Natural killer cell (primary cell): ENCODE measurements around the gene PTGDR. TPM values are rescaled to one million over a fixed set of nuclear protein-coding genes. Genes with fewer than 3 reads are reported as not detected.

Experiments used
- ATAC-seq, 3 donors: fragments of 150-1000 bp in 2 of 3; fragments of 200-7000 bp in 1 of 3; cut with Tn5 transposase; 1 replicate in 1 of 3; 2 replicates in 2 of 3; pipeline ENCODE4 v1.10.0; 2021; ENCODE audit warnings: mild to moderate bottlenecking in 2 of 3, moderate library complexity in 2 of 3
- DNase-seq, 2 donors: peaks; one replicate each; pipeline versions ENCODE4 v3.0.0 to v3.0.0-alpha.2; 2013 to 2021; ENCODE audit warnings: mixed read lengths in 1 of 2
- H3K27ac ChIP-seq: one replicate; pipeline ENCODE4 v1.5.1; 2013; ENCODE audit warnings: mild to moderate bottlenecking, low read length
- H3K27me3 ChIP-seq: one replicate; pipeline ENCODE4 v1.6.1; 2013; ENCODE audit warnings: low read length; ENCODE audit not compliant: control insufficient read depth, insufficient read depth
- H3K36me3 ChIP-seq: one replicate; pipeline ENCODE4 v1.6.1; 2013; ENCODE audit warnings: low read length; ENCODE audit not compliant: control insufficient read depth, insufficient read depth
- H3K4me1 ChIP-seq: one replicate; pipeline ENCODE4 v1.6.1; 2013; ENCODE audit warnings: low read length; ENCODE audit not compliant: control insufficient read depth, insufficient read depth
- H3K4me3 ChIP-seq: one replicate; pipeline ENCODE4 v1.5.1; 2013; ENCODE audit warnings: low read length
- H3K9me3 ChIP-seq: one replicate; pipeline ENCODE4 v1.6.1; 2013; ENCODE audit warnings: low read length; ENCODE audit not compliant: control insufficient read depth, insufficient read depth
- H3K27ac Mint-ChIP-seq, 2 donors: one replicate each; pipeline ENCODE4 v1.8.0; 2022; ENCODE audit warnings: mild to moderate bottlenecking in 2 of 2, mixed read lengths in 2 of 2, moderate library complexity in 1 of 2
- H3K27me3 Mint-ChIP-seq, 2 donors: one replicate each; pipeline ENCODE4 v1.8.0; 2022; ENCODE audit warnings: low read depth in 2 of 2, mixed read lengths in 2 of 2
- H3K36me3 Mint-ChIP-seq: one replicate; pipeline ENCODE4 v1.8.0; 2022; ENCODE audit warnings: mixed read lengths
- H3K4me1 Mint-ChIP-seq, 2 donors: one replicate each; pipeline ENCODE4 v1.8.0; 2022; ENCODE audit warnings: mixed read lengths in 2 of 2
- H3K4me3 Mint-ChIP-seq: one replicate; pipeline ENCODE4 v1.8.0; 2022; ENCODE audit warnings: mild to moderate bottlenecking, moderate library complexity, mixed read lengths
- H3K9me3 Mint-ChIP-seq, 2 donors: one replicate each; pipeline ENCODE4 v1.8.0; 2022; ENCODE audit warnings: mixed read lengths in 2 of 2
- WGBS: methylation state at CpG from one replicate; pipeline ENCODE4 v1.1.7; 2013; ENCODE audit warnings: missing lambda C conversion rate; ENCODE audit not compliant: insufficient coverage; 5-methylcytosine and 5-hydroxymethylcytosine counted together
- intact Hi-C: fragments of 100-400 bp; cut with micrococcal nuclease; formaldehyde crosslinking; loops from one replicate; pipeline ENCODE4 v1.14.2; 2022
- total RNA-seq, 4 donors: library from RNA; stranded (reverse); fragments of 120-200 nt in 1 of 4; gene quantifications; one replicate each; pipeline versions ENCODE4 v1.2.3 to v1.2.4, GENCODE V29; 2013 to 2022
- TF ChIP-seq, protein P1 (sequence below): fragments of 200-600 bp; IDR thresholded peaks from one replicate; pipeline ENCODE4 v1.8.0; 2022; ENCODE audit warnings: antibody characterized with exemption

PTGDR gene
- total RNA-seq, 3 donors from 2014 or later (not counting 1 experiment from before 2014, with no cell fraction given), result 106 to 140 (median 112) TPM

DNA sequence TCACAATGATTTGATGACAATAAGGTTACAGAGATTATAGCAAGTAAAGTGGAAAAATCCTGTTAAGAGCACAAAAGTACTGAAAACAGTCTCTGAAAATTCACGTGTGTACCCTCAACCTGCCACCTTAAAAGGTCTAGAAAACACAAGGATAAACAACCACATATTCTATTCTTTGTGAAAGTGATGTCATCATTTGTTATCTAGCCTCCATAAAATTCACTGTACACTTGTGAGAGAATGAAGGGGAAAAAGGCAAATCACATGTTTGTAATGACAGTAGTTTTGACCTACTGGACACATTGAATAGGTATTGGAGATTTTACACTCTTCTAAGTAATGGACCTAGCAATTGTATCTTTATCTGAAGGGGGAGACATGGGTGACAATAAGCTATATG lies 4.0 kb downstream of the PTGDR start:
- H3K4me3 Mint-ChIP-seq, result peak overlapping the region; percentile 99
- H3K36me3 ChIP-seq, result peaks cover 41% of the 10 kb centered on the region
- peak overlapping the region; percentile 71 for H3K27ac ChIP-seq
- no peaks in the 10 kb centered on the region for H3K9me3 ChIP-seq
- peak overlapping the region; percentile 89 for H3K4me3 ChIP-seq
- intact Hi-C loops, result loop anchor here (1.0 to 5.0 kb wide), 2 partner anchors 277 to 424 kb away; no protein-coding TSS in a partner anchor
- H3K36me3 Mint-ChIP-seq, result peaks cover 24% of the 10 kb centered on the region
- TF ChIP-seq, protein P1, sequence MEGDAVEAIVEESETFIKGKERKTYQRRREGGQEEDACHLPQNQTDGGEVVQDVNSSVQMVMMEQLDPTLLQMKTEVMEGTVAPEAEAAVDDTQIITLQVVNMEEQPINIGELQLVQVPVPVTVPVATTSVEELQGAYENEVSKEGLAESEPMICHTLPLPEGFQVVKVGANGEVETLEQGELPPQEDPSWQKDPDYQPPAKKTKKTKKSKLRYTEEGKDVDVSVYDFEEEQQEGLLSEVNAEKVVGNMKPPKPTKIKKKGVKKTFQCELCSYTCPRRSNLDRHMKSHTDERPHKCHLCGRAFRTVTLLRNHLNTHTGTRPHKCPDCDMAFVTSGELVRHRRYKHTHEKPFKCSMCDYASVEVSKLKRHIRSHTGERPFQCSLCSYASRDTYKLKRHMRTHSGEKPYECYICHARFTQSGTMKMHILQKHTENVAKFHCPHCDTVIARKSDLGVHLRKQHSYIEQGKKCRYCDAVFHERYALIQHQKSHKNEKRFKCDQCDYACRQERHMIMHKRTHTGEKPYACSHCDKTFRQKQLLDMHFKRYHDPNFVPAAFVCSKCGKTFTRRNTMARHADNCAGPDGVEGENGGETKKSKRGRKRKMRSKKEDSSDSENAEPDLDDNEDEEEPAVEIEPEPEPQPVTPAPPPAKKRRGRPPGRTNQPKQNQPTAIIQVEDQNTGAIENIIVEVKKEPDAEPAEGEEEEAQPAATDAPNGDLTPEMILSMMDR, result no peak
- H3K27ac Mint-ChIP-seq, result peak overlapping the region; percentile 95 to 100
- DNase-seq, result no peak
- H3K4me1 Mint-ChIP-seq, result peaks cover 66 to 82% of the 10 kb centered on the region in 2 donors
- 30% methylated on average over 1 of the region's 1 CpG for WGBS
- no peaks in the 10 kb centered on the region for H3K9me3 Mint-ChIP-seq
- H3K4me1 ChIP-seq, result peaks cover 34% of the 10 kb centered on the region
- no peaks in the 10 kb centered on the region for H3K27me3 ChIP-seq
- ATAC-seq, result peak in 1 of 3 donors; percentile 6
- H3K27me3 Mint-ChIP-seq, result no peaks in the 10 kb centered on the region

GRCh38 chr14:52272375-52272774 lies 4.9 kb downstream of the PTGDR start:
- Mint-ChIP-seq H3K9me3 (no peaks in the 10 kb centered on the region), H3K27me3 (no peaks in the 10 kb centered on the region), H3K36me3 (peaks cover 31% of the 10 kb centered on the region), H3K27ac (peak overlapping the region; percentile 95 to 100), H3K4me1 (peaks cover 66 to 82% of the 10 kb centered on the region in 2 donors), H3K4me3 (peak overlapping the region; percentile 99)
- ATAC-seq, result peak; percentile 46 to 64 (median 55)
- intact Hi-C loops, result loop anchor here (1.0 to 5.0 kb wide), 3 partner anchors 126 to 425 kb away; no protein-coding TSS in a partner anchor
- TF ChIP-seq, protein P1, result peak; percentile 70
- H3K4me3 ChIP-seq, result peak overlapping the region; percentile 89
- peak overlapping the region; percentile 71 for H3K27ac ChIP-seq
- H3K4me1 ChIP-seq, result peaks cover 26% of the 10 kb centered on the region
- H3K9me3 ChIP-seq, result no peaks in the 10 kb centered on the region
- H3K36me3 ChIP-seq, result peaks cover 50% of the 10 kb centered on the region
- WGBS, result 54% methylated on average over 3 of the region's 3 CpGs
- H3K27me3 ChIP-seq, result no peaks in the 10 kb centered on the region
- DNase-seq, result peak in 1 of 2 donors; percentile 73

- H3K4me3 ChIP-seq, result no peak overlapping the region
- no peaks in the 10 kb centered on the region for H3K9me3 ChIP-seq
- DNase-seq (no peak), ATAC-seq (no peak)
- no peaks in the 10 kb centered on the region for H3K27me3 ChIP-seq
- peaks cover 82 to 91% of the 10 kb centered on the region in 2 donors for H3K4me1 Mint-ChIP-seq
- peaks cover 26% of the 10 kb centered on the region for H3K4me1 ChIP-seq
- no peaks in the 10 kb centered on the region for H3K9me3 Mint-ChIP-seq
- H3K36me3 ChIP-seq, result peaks cover 66% of the 10 kb centered on the region
- H3K36me3 Mint-ChIP-seq, result peaks cover 22% of the 10 kb centered on the region
- H3K27ac ChIP-seq, result no peak overlapping the region
- intact Hi-C loops, result no loop called here
- TF ChIP-seq, protein P1, result no peak
- H3K27ac Mint-ChIP-seq, result peak overlapping the region; percentile 95 to 100
- H3K27me3 Mint-ChIP-seq, result no peaks in the 10 kb centered on the region
- WGBS, result 34% methylated on average over 3 of the region's 3 CpGs
- no peak overlapping the region for H3K4me3 Mint-ChIP-seq
Measured at GRCh38 chr14:52275372-52275771, 7.9 kb downstream of the PTGDR start.

DNA sequence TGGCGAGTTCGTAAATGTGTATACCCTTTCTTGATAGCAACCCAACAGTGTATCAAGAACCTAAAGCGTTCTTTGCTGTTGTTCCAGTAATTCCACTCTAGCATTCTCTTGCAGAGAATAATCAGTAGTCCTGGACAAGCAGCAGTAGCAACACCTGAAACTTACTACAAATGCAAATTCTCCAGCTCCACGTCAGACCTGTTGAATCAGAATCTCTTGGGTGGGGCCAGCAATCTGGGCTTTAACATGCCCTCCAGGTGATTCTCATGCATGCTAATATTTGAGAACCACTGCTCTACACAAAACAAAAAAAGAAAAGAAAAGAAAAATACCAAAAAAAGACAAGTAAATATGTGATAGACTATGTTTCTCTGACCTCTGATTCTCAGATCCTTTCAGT lies 10.1 kb downstream of the PTGDR start:
- intact Hi-C loops, result no loop called here
- Mint-ChIP-seq H3K27me3 (no peaks in the 10 kb centered on the region), H3K4me1 (peaks cover 95% of the 10 kb centered on the region in 2 donors), H3K27ac (peak overlapping the region; percentile 95 to 100), H3K4me3 (peak overlapping the region; percentile 50), H3K9me3 (no peaks in the 10 kb centered on the region), H3K36me3 (peaks cover 23% of the 10 kb centered on the region)
- Histone ChIP-seq H3K9me3 (no peaks in the 10 kb centered on the region), H3K36me3 (peaks cover 65% of the 10 kb centered on the region), H3K4me3 (no peak overlapping the region), H3K4me1 (peaks cover 27% of the 10 kb centered on the region), H3K27me3 (no peaks in the 10 kb centered on the region), H3K27ac (no peak overlapping the region)
- ATAC-seq (no peak), DNase-seq (no peak)
- 79% methylated on average over 4 of the region's 4 CpGs for WGBS
- TF ChIP-seq, protein P1, result no peak
